H1 (cell line): ENCODE data around the gene SNRNP200. TPM values are rescaled to one million over a fixed set of nuclear protein-coding genes. Genes with fewer than 3 reads are reported as not detected.

Experiments used
- CTCF ChIA-PET: fragments of 300-600 bp; sonication (Branson Sonifier 250); formaldehyde crosslinking; loops from one replicate; lab custom pipeline; 2021; ENCODE audit not compliant: partially characterized antibody; lab: Charles Lee
- POLR2A ChIA-PET: fragments of 300-600 bp; sonication (Branson Sonifier 250); formaldehyde crosslinking; loops from one replicate; lab custom pipeline; 2021; ENCODE audit warnings: inconsistent platforms; ENCODE audit not compliant: partially characterized antibody; lab: Charles Lee
- DNase-seq, 2 experiments: peaks; one replicate each; pipeline versions ENCODE4 v3.0.0 to v3.0.0-alpha.2; 2010 to 2022; ENCODE audit warnings: low spot score in 2 of 2, low read depth in 1 of 2, mixed read lengths in 1 of 2
- FAIRE-seq: peaks from 2 replicates; lab custom pipeline; 2011; peaks lifted over from hg19 to GRCh38; lab: Jason Lieb, UNC
- H2AFZ ChIP-seq: 2 replicates; pipeline ENCODE4 v1.8.1; 2012; ENCODE audit warnings: low read length, inconsistent platforms
- H2AK5ac ChIP-seq: 2 replicates; pipeline ENCODE4 v1.6.1; 2013; ENCODE audit warnings: low read depth, low read length
- H2BK120ac ChIP-seq: replicated peaks from 2 replicates; pipeline ENCODE3; 2013; ENCODE audit warnings: low read depth, low read length, inconsistent platforms
- H2BK12ac ChIP-seq: 2 replicates; pipeline ENCODE4 v1.6.1; 2013; ENCODE audit warnings: low read depth, low read length
- H2BK15ac ChIP-seq: 2 replicates; pipeline ENCODE4 v1.6.1; 2013; ENCODE audit warnings: low read length
- H2BK20ac ChIP-seq: 2 replicates; pipeline ENCODE4 v1.6.1; 2013; ENCODE audit warnings: low read length
- H2BK5ac ChIP-seq: 2 replicates; pipeline ENCODE4 v1.6.1; 2013; ENCODE audit warnings: low read depth, low read length
- H3K14ac ChIP-seq: 2 replicates; pipeline ENCODE4 v1.6.1; 2013; ENCODE audit warnings: inconsistent platforms; ENCODE audit not compliant: insufficient read length
- H3K18ac ChIP-seq: 2 replicates; pipeline ENCODE4 v1.6.1; 2013; ENCODE audit warnings: low read length; ENCODE audit errors: extremely low read depth
- H3K23ac ChIP-seq: 2 replicates; pipeline ENCODE4 v1.6.1; 2013; ENCODE audit warnings: inconsistent platforms; ENCODE audit not compliant: insufficient read length
- H3K23me2 ChIP-seq: 2 replicates; pipeline ENCODE4 v1.6.1; 2013; ENCODE audit warnings: low read depth, low read length
- H3K27ac ChIP-seq: 2 replicates; pipeline ENCODE4 v1.6.1; 2011; ENCODE audit warnings: low read depth, low read length, inconsistent platforms
- H3K27me3 ChIP-seq, 4 experiments: replicated peaks in 1 of 4; 1 replicate in 1 of 4; 2 replicates in 3 of 4; pipeline versions ENCODE4 v1.6.1 to v1.8.1; 2011 to 2013; ENCODE audit warnings: low read length in 3 of 4, mild to moderate bottlenecking in 3 of 4, inconsistent platforms in 2 of 4, mixed read lengths in 2 of 4, moderate library complexity in 1 of 4; ENCODE audit not compliant: control insufficient read depth in 3 of 4, insufficient read depth in 3 of 4; ENCODE audit errors: extremely low read depth in 1 of 4
- H3K36me3 ChIP-seq, 4 experiments: 2 replicates each; pipeline versions ENCODE4 v1.6.1 to v1.8.1; 2011 to 2013; ENCODE audit warnings: mild to moderate bottlenecking in 4 of 4, low read length in 3 of 4, moderate library complexity in 2 of 4, control low read depth in 1 of 4, inconsistent platforms in 1 of 4; ENCODE audit not compliant: insufficient read depth in 4 of 4, control insufficient read depth in 2 of 4
- H3K4ac ChIP-seq: replicated peaks from 2 replicates; pipeline ENCODE3; 2013; ENCODE audit warnings: low read length, low read depth, mixed read lengths, inconsistent platforms; ENCODE audit not compliant: insufficient read length
- H3K4me1 ChIP-seq, 4 experiments: replicated peaks in 1 of 4; 1 replicate in 1 of 4; 2 replicates in 3 of 4; pipeline versions ENCODE4 v1.6.1 to v1.8.1; 2011 to 2013; ENCODE audit warnings: low read length in 3 of 4, inconsistent platforms in 2 of 4, mixed read lengths in 1 of 4; ENCODE audit not compliant: insufficient read depth in 4 of 4, control insufficient read depth in 3 of 4
- H3K4me2 ChIP-seq, 2 experiments: 2 replicates each; pipeline versions ENCODE4 v1.6.1 to v1.8.1; 2011 to 2013; ENCODE audit warnings: low read depth in 2 of 2, low read length in 2 of 2, control low read depth in 1 of 2, inconsistent platforms in 1 of 2, mild to moderate bottlenecking in 1 of 2; ENCODE audit not compliant: insufficient read depth in 1 of 2
- H3K4me3 ChIP-seq, 4 experiments: fragments of 200-600, 300-600 bp in 1 of 4; sonication (generic), shearing (Covaris generic), sonication (Bioruptor Twin) in 1 of 4; 2 replicates each; pipeline versions ENCODE4 v1.5.1 to v1.8.1; 2011 to 2016; ENCODE audit warnings: low read length in 4 of 4, low read depth in 3 of 4, control low read depth in 2 of 4, inconsistent platforms in 2 of 4, mild to moderate bottlenecking in 2 of 4, mixed read lengths in 1 of 4, moderate library complexity in 1 of 4; ENCODE audit not compliant: insufficient read depth in 2 of 4; ENCODE audit errors: extremely low read depth in 1 of 4
- H3K56ac ChIP-seq: replicated peaks from 2 replicates; pipeline ENCODE3; 2013; ENCODE audit warnings: low read depth, mild to moderate bottlenecking, mixed read lengths, low read length, inconsistent platforms; ENCODE audit not compliant: insufficient read length
- H3K79me1 ChIP-seq: 2 replicates; pipeline ENCODE4 v1.6.1; 2013; ENCODE audit warnings: low read depth, low read length, control low read depth
- H3K79me2 ChIP-seq, 2 experiments: 2 replicates each; pipeline versions ENCODE4 v1.6.1 to v1.8.1; 2012 to 2013; ENCODE audit warnings: low read length in 2 of 2, mild to moderate bottlenecking in 2 of 2, inconsistent platforms in 1 of 2; ENCODE audit not compliant: insufficient read depth in 2 of 2, control insufficient read depth in 1 of 2
- H3K9ac ChIP-seq, 4 experiments: replicated peaks in 1 of 4; 1 replicate in 1 of 4; 2 replicates in 3 of 4; pipeline versions ENCODE4 v1.6.1 to v1.8.1; 2011 to 2013; ENCODE audit warnings: low read depth in 3 of 4, low read length in 3 of 4, control low read depth in 2 of 4, mild to moderate bottlenecking in 2 of 4, moderate library complexity in 2 of 4, inconsistent platforms in 1 of 4; ENCODE audit errors: extremely low read depth in 1 of 4
- H3K9me3 ChIP-seq, 2 experiments: 2 replicates each; pipeline versions ENCODE4 v1.6.1 to v1.8.1; 2012 to 2013; ENCODE audit warnings: mild to moderate bottlenecking in 2 of 2, moderate library complexity in 2 of 2, control low read depth in 1 of 2, inconsistent platforms in 1 of 2, low read depth in 1 of 2, low read length in 1 of 2, mixed read lengths in 1 of 2; ENCODE audit not compliant: insufficient read depth in 2 of 2
- H4K20me1 ChIP-seq, 2 experiments: replicated peaks in 1 of 2; 2 replicates each; pipeline versions ENCODE3 to v1.8.1; 2011 to 2013; ENCODE audit warnings: inconsistent platforms in 2 of 2, low read length in 2 of 2, mild to moderate bottlenecking in 1 of 2; ENCODE audit not compliant: insufficient read depth in 2 of 2, control insufficient read depth in 1 of 2
- H4K5ac ChIP-seq: 2 replicates; pipeline ENCODE4 v1.6.1; 2013; ENCODE audit warnings: low read length, low read depth, mixed read lengths, inconsistent platforms; ENCODE audit not compliant: insufficient read length
- H4K8ac ChIP-seq: 2 replicates; pipeline ENCODE4 v1.8.0; 2013; ENCODE audit warnings: mild to moderate bottlenecking, moderate library complexity, low read length, inconsistent platforms; ENCODE audit not compliant: insufficient read depth; ENCODE audit errors: extremely low read depth
- H4K91ac ChIP-seq: replicated peaks from 2 replicates; pipeline ENCODE3; 2013; ENCODE audit warnings: low read length, mixed read lengths, inconsistent platforms; ENCODE audit not compliant: insufficient read length
- CHD1 ChIP-seq: IDR thresholded peaks from 2 replicates; pipeline ENCODE4 v1.6.1; 2012; ENCODE audit warnings: low read depth, low read length, improper control_type of control experiment
- CHD2 ChIP-seq: IDR thresholded peaks from 2 replicates; pipeline ENCODE4 v1.6.1; 2012; ENCODE audit warnings: low read length, improper control_type of control experiment
- CREB1 ChIP-seq: IDR thresholded peaks from 2 replicates; pipeline ENCODE4 v1.6.1; 2012; ENCODE audit warnings: inconsistent platforms
- EP300 ChIP-seq, 2 experiments: IDR thresholded peaks; 1 replicate in 1 of 2; 2 replicates in 1 of 2; pipeline ENCODE4 v1.6.1; 2011 to 2012; ENCODE audit warnings: low read depth in 2 of 2, low read length in 2 of 2, mild to moderate bottlenecking in 2 of 2, borderline replicate concordance in 1 of 2, inconsistent platforms in 1 of 2, moderate library complexity in 1 of 2
- EZH2 ChIP-seq: fragments of 200-600 bp; sonication (generic); IDR thresholded peaks from 2 replicates; pipeline ENCODE4 v1.7.1; 2012; ENCODE audit warnings: low read depth, mild to moderate bottlenecking, moderate library complexity, low read length, inconsistent platforms; ENCODE audit not compliant: severe bottlenecking
- GABPA ChIP-seq: IDR thresholded peaks from 2 replicates; pipeline ENCODE4 v1.6.1; 2011; ENCODE audit warnings: mild to moderate bottlenecking, low read length, moderate library complexity, borderline replicate concordance; ENCODE audit not compliant: insufficient read depth
- POLR2AphosphoS5 ChIP-seq: IDR thresholded peaks from 2 replicates; pipeline ENCODE4 v1.6.1; 2011; ENCODE audit warnings: low read depth, low read length
- SRF ChIP-seq: IDR thresholded peaks from 2 replicates; pipeline ENCODE4 v1.6.1; 2011; ENCODE audit warnings: mild to moderate bottlenecking, low read depth, low read length, moderate library complexity
- SUZ12 ChIP-seq: fragments of 200-600 bp; sonication (generic); IDR thresholded peaks from 2 replicates; pipeline ENCODE4 v1.6.1; 2012; ENCODE audit warnings: mild to moderate bottlenecking, inconsistent platforms, low read length, moderate library complexity, mixed read lengths
- TAF7 ChIP-seq: optimal IDR thresholded peaks from 2 replicates; pipeline ENCODE3; 2011; ENCODE audit warnings: low read depth, mild to moderate bottlenecking, inconsistent platforms, low read length, moderate library complexity, borderline replicate concordance
- YY1 ChIP-seq: IDR thresholded peaks from 2 replicates; pipeline ENCODE4 v1.6.1; 2011; ENCODE audit warnings: low read depth, mild to moderate bottlenecking, low read length
- WGBS, 2 experiments: shearing (Covaris generic) in 1 of 2; methylation state at CpG; one replicate each; pipeline versions ENCODE4 v1.1.6 to v1.1.7; 2013 to 2015; ENCODE audit warnings: low lambda C conversion rate in 2 of 2, mixed read lengths in 2 of 2, inconsistent platforms in 1 of 2, low coverage in 1 of 2, missing lambda C conversion rate in 1 of 2; ENCODE audit not compliant: insufficient replicate concordance in 2 of 2, insufficient coverage in 1 of 2, insufficient read length in 1 of 2; ENCODE audit errors: extremely low coverage in 1 of 2, missing lambda C conversion rate in 1 of 2; 5-methylcytosine and 5-hydroxymethylcytosine counted together
- polyA plus RNA-seq, 7 experiments: library from polyadenylated mRNA; depleted of rRNA in 3 of 7; stranded (reverse) in 5 of 7; unstranded in 2 of 7; fragments of >200 nt in 5 of 7; fragments of 200-250 nt in 2 of 7; gene quantifications; 1 replicate in 5 of 7; 2 replicates in 1 of 7; 4 replicates in 1 of 7; pipeline versions ENCODE4 v1.2.1 to v1.2.3, GENCODE V29; 2011 to 2013; ENCODE audit warnings: missing spikeins in 2 of 7, mixed read lengths in 2 of 7
- total RNA-seq: library from RNA; stranded (reverse); fragmentation: NEBNext Ultra II Directional; extraction: Animal tissue kit (Norgen Biotek cat#: 25700); gene quantifications from 2 replicates; pipeline ENCODE4 v1.2.1, GENCODE V29; 2021

Gene SNRNP200
- total and polyA plus RNA-seq, 2 of the 8 experiments (the other 6 are each of a cell fraction or from before 2014, with no cell fraction given) = 190 to 289 TPM

- Histone ChIP-seq H3K79me1 (no peaks in the 10 kb centered on the region), H3K4me1 (peaks cover 3 to 5% (median 3%) of the 10 kb centered on the region in 4 experiments; a peak in 5 of 7 replicates), H3K4me3 (peak overlapping the region in 1 of 4 experiments; percentile 66; a peak in 2 of 8 replicates), H4K8ac (no peak overlapping the region), H3K9me3 (no peaks in the 10 kb centered on the region), H2BK120ac (no peak overlapping the region), H3K79me2 (no peaks in the 10 kb centered on the region), H2AK5ac (no peak overlapping the region), H3K27me3 (peaks cover 3 to 46% (median 33%) of the 10 kb centered on the region in 4 experiments), H3K23me2 (peaks cover 19% of the 10 kb centered on the region; the same call in 1 of the 2 replicates), H3K9ac (no peak overlapping the region), H3K23ac (no peak overlapping the region), H2BK20ac (no peak overlapping the region), H3K14ac (no peak overlapping the region), H4K20me1 (no peaks in the 10 kb centered on the region), H3K4me2 (peak overlapping the region; percentile 60 to 91; a peak in 2 of 4 replicates), H2BK5ac (no peak overlapping the region), H3K27ac (no peak overlapping the region), H2AFZ (no peak overlapping the region), H3K36me3 (no peaks in the 10 kb centered on the region), H4K91ac (no peak overlapping the region), H3K4ac (no peak overlapping the region), H3K18ac (no peak overlapping the region), H3K56ac (no peak overlapping the region), H2BK12ac (no peak overlapping the region), H2BK15ac (no peak overlapping the region), H4K5ac (no peak overlapping the region)
- CTCF ChIA-PET = interaction anchor here (0.6 to 3.6 kb wide), 8 partner anchors 12 to 425 kb away, joined by 3 to 16 read pairs (median 4); partner anchors contain the start of gene SNRNP200
- POLR2A ChIA-PET = interaction anchor here (1.5 to 3.5 kb wide), 5 partner anchors 10 to 37 kb away, joined by 4 to 28 read pairs (median 11); partner anchors contain the start of genes NCAPH and SNRNP200
- WGBS, 2 experiments = 84% methylated on average over 3 of the region's 3 CpGs; no CpG with 5 or more reads in 1 of the 2 experiments
- TF ChIP-seq POLR2AphosphoS5 = no peak
- no peak for TF ChIP-seq GABPA
- no peak for TF ChIP-seq SUZ12
- no peak for TF ChIP-seq SRF
- no peak for TF ChIP-seq CHD2
- no peak for TF ChIP-seq CHD1
- TF ChIP-seq CREB1 = no peak
- no peak for TF ChIP-seq EP300 (IDR thresholded peaks at IDR 0.05; ENCODE audit: borderline replicate concordance in 1 of 2, low read depth in 2 of 2, low read length in 2 of 2)
- no peak for TF ChIP-seq YY1
- TF ChIP-seq TAF7 = no peak
- TF ChIP-seq EZH2 = no peak
- no peak for DNase-seq
- FAIRE-seq = no peak
Measured at GRCh38 chr2:96320326-96320725, 15.0 kb upstream of the SNRNP200 start.
